Brain pericyte (primary cell): Measurements from ENCODE around the gene PRPF39.
"Not testable (repeated sequence)": the region's sequence is repeated elsewhere in the genome, so short reads cannot be mapped to it uniquely, and the experiment has no call there.

Source experiments
- DNase-seq: peaks from one replicate; pipeline ENCODE4 v3.0.0-alpha.2; 2012; ENCODE audit warnings: low read depth, low spot score

PRPF39 gene, protein sequence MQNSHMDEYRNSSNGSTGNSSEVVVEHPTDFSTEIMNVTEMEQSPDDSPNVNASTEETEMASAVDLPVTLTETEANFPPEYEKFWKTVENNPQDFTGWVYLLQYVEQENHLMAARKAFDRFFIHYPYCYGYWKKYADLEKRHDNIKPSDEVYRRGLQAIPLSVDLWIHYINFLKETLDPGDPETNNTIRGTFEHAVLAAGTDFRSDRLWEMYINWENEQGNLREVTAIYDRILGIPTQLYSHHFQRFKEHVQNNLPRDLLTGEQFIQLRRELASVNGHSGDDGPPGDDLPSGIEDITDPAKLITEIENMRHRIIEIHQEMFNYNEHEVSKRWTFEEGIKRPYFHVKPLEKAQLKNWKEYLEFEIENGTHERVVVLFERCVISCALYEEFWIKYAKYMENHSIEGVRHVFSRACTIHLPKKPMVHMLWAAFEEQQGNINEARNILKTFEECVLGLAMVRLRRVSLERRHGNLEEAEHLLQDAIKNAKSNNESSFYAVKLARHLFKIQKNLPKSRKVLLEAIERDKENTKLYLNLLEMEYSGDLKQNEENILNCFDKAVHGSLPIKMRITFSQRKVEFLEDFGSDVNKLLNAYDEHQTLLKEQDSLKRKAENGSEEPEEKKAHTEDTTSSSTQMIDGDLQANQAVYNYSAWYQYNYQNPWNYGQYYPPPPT

DNA sequence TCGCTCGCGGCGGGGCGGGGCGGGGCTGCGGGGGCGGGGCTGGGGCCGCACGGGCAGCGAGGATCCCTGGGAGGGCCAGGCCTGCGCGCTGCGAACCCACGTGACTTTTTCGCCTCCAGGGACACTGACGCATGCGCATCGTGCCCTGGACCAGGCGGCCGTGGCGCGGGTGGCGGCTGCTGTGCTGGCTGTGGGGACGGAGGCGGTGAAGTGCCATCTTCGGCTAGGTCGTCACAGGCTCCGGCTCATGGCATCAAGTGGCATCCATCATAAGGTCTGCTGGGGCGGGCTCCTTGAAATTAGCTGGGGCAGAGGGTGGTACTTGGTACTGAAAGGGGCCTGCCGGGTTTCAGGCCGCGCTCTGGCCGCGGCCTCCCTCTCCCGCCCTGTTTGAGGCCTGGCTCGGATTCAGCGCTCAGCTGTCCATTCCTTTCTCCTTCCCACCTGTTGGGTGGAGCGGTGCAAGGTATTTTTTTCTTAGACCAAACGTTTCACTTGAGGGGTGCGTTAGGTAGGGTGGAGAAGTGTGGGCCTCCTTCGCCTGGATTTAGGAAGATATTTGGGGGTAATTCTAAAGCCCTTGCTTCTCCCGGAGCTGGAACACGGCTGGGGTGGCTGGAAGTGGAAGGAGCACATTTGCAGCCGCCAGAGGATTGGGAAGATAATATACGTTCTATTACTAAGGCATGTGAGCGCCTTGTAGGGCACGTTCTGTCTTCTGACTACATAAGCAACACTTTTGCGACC is at the start of gene PRPF39:
Gene PRPF39, plus strand, starts transcription at position 141 of the 747 bp plus-strand sequence. CDS start 11,124 bp downstream, outside the sequence.
- DNase-seq: peak; percentile 69

DNA sequence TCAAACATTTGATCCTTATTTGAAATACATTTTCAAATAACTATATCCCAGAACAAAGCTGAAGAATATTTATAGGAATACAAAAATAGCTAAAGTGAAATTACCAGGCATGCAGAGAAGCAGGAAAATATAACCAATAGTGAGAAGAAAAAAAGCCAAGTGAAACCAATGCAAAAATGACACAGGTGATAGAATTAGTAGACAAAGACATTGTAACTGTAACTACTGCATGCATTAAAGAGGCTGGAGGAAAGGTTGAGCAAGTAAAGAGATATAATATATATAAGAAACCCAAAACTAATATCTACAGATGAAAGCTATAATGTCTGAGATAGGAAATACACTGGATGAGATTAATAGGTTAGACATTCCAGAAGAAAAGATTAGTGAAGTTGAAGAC is 49.2 kb upstream of the PRPF39 start:
- DNase-seq: no peak

DNA sequence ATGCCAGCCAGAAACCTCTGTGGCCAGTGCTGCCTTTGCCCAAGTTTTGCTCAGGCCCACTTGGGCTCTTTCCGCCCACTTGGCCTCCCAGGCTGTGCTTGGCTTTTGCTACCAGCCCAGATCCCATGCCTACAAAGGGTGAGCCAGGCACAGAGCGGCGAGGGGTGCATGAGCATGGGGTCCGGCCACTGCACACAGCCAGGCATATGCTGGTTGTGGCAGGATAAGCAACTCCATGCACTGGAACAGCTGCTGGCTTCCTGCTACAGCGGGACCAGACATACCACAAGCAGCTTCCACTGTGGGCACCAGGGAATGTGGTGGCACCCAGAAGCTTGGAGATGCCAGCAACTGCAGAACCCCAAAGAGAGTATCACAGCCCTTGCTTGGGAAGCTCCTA is 45.7 kb upstream of the PRPF39 start:
- no peak for DNase-seq

DNA sequence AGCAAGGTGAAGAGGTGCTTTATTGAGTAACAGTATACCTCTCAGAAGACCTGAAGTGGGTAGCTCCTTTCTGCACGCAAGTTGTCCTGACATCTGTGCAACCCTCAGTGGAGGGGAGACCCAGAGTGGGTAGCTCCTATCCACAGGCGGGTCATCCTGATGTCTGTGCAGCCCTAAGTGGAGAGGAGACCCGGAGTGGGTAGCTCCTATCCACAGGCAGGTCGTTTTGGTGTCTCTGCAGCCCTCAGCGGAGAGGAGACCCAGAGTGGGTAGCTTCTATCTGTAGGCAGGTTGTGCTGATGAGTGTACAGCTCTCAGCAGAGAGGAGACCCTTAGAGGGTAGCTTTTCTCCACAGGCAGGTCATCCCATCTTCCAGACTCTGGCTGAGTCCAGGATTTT is 45.1 kb upstream of the PRPF39 start:
- no peak for DNase-seq

DNA sequence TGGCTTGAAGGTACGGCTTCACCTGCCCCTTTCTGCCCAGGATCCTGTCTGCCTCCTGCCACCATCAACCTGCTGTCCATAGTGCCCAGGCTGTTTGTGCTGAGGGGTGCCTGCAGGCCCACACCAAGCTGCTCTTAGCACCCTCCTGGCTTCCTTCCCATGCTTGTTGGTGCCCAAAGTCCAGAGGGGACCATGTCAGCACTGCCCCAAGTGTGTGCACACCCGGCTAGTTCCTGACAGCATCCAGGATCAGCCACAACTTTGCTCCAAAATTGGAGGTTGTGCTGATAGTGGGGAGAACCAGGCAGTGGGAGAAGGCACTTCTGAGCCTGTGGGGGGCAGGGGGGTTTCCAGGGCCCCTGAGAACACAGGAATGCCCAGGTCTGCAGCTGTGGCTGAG is 44.5 kb upstream of the PRPF39 start:
- no peak for DNase-seq

DNA sequence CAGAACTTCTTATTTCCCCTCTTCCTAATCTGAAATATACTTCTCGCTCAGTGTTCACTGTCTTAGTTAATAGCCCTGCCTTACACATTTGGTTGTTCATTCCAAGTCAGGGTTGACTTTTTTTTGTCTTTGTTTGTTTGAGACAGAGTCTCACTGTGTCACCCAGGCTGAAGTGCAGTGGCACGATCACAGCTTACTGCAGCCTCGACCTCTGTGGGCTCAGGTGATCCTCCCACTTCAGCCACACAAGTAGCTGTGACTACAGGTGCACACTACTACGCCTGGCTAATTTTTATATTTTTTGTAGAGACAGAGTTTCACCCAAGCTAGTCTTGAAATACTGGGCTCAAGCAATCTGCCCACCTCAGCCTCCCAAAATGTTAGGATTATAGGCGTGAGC is 42.3 kb upstream of the PRPF39 start:
- DNase-seq: no peak

DNA sequence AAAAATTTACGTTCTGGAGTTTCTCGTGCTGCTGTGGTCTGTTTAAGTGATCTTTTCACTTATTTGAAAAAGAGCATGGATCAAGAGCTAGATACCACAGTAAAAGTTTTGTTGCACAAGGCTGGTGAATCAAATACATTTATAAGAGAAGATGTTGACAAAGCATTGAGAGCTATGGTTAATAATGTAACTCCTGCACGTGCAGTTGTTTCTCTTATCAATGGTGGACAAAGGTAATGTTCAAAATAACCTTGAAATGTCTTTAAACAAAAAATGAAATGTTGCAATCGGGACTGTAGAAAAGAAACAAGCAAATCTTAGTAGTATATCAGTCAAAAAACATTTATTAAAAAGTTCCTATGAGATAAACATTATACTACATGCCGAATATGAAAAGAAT is 39.3 kb upstream of the PRPF39 start:
- no peak for DNase-seq

DNA sequence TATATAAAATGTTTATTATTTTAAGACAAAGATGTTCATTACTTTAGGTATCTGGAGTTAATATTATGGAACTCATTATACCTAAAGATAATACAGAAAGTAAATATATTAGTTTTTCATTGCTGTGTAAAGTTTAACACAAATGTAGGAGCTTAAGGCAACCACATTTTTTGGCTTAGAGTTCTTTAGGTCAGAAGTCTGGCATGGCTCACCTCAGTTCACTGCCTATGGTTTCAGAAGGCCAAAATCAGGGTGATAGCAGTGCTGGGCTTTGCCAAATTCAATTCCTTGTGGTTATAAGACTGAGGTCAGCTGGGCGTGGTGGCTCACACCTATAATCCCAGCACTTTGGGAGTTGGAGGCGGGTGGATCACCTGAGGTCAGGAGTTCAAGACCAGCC is 35.5 kb upstream of the PRPF39 start:
- no peak for DNase-seq

DNA sequence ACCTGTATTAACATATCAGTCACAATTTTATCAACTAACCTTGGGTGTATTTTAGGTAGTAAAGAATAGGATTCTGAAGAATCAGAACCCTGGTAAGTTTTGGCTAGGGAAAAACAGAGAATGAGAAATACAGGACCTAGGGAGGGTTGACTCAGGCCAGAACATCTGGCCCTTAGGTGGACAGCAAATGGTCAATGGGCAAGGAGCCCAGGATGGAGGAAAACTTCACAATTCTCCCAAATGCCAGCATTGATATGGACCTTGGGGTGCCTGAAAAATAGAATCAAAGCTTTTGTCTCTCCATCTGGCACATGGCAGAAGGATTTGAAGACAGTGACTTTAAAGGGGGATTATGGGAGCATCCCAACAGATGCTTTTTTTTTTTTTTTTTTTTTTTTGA is 32.7 kb upstream of the PRPF39 start:
- DNase-seq: no peak

DNA sequence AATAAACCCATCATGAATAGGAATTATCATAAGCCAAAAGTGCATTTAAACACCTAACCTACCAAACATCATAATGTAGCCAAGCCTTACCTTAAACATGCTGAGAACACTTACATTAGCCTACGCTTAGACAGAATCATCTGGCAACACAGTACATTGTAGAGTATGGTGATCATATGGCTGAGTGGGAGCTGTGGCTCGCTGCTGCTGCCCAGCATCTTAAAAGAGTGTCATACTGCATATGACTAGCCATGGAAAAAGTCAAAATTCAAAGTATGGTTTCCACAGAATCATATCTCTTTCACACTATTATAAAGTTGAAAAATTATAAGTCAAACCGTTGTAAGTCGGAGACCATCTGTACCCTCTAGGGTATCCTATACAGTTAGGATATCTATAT is 32.0 kb upstream of the PRPF39 start:
- no peak for DNase-seq

DNA sequence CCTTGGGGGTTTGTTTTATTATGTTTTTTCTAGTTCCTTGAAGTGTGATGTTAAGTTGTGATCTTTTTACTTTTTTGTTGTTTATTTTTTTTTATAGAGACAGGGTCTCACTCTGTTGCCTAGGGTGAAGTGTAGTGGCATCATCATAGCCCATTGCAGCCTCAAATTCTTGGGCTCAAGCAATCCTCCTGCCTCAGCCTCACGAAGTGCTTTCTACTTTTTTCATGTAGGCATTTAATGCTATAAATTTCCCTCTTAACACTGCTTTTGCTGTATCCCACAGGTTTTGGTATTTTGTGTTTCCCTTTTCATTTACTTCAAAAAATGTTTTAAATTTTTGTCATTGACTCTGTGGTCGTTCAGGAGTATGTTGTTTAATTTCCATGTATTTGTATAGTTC is 26.6 kb upstream of the PRPF39 start:
- DNase-seq: no peak

DNA sequence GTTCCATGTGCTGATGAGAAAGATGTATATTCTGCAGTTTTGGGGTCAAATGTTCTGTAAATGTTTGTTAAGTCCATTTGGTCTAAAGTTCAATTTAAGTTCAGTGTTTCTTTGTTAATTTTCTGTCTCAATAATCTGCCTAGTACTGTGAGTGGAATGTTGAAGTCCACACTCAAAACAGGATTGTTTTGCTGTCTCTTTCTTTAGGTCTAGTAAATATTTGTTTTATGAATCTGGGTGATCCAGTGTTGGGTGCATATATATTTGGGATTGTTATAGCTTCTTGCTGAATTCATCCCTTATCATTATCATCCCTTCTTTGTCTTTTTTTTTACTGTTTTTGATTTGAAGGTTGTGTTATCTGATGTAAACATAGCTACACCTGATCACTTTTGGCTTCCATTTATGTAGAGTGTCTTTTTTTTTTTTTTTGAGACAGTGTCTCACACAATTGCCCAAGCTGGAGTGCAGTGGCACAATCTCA is 26.0 kb upstream of the PRPF39 start:
- DNase-seq: no peak

DNA sequence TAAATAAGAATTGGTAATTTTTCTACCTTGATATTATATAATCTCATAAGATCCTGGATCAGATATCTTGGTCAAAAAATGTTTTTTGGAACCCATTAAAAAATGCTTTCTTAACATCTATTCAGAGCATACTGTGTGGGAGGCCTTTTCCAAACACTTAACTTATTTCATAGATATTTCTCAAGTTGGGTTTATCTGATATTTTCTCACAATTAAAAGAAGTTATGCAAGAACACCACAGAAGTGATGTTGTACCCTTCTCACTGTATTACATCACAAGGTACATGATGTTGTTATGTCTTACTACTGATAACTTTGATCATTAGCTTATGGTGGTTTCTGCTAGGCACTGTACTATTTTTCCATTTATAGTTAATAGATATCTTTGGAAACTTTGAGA is 23.4 kb upstream of the PRPF39 start:
- DNase-seq: no peak

DNA sequence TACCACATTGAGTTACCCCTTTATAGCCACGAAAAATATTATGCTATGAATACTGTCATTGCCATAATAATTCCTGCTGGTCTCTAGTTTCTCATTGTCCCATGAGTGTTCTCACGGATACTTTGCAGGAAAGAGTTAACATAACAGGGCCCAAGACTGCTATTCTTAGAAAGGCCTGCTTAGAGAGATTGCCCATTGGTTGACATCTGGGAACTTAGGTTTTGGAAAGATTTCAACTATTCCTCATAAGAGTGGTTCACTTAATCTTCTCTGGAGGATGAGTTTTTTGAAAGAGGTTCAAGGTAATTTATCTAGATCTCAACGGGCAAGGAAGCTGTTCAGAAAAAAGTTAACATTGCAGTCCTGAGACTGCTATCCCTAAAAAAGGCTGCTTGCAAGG is 18.4 kb upstream of the PRPF39 start:
- DNase-seq: no peak

DNA sequence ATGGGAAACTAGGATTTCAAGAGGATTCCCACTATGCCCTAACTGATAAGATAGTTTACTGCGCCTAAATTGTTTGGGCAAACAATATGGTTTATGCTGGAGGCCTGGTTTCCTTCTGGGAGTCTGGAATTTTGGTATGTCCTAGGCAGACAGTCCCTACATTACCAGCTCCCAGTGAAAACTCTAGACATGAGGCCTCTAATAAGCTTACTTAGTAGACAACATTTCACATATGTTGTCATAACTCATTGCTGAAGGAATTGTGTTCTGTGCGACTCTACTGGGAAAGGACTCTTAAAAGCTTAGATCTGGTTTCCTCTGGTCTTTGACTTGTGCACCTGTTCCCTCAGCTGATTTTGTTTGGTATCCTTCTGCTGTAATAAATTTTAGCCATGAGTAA is 18.0 kb upstream of the PRPF39 start:
- no peak for DNase-seq

DNA sequence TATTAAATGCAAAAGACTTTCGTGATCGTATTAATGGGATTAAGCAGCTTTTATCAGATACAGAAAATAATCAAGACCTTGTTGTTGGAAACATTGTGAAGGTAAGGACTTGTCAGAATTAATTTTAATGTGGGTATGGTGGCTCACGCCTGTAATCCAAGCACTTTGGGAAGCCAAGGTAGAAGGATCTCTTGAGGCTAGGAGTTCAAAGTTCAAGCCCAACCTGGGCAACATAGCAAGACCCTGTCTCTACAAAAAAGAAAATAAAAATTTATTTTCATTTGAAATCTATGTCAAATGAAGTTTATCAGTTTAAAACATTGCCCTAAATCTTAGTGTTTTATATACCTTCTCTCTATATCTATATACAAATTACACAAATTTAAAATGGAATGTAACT is 17.2 kb upstream of the PRPF39 start:
- DNase-seq: no peak

DNA sequence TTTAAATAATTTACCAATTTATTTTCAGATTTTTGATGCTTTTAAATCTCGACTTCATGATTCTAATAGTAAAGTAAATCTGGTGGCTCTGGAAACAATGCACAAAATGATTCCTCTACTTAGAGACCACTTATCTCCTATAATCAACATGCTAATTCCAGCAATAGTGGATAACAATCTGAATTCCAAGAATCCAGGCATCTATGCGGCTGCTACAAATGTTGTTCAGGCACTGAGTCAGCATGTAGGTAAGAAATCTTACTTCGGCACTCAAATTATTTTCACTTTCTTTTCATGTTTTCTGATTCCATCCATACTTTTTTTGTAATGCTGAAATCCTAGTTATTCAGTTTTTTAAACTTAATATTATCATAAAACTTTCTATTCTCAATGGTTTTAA is 15.5 kb upstream of the PRPF39 start:
- DNase-seq: no peak

DNA sequence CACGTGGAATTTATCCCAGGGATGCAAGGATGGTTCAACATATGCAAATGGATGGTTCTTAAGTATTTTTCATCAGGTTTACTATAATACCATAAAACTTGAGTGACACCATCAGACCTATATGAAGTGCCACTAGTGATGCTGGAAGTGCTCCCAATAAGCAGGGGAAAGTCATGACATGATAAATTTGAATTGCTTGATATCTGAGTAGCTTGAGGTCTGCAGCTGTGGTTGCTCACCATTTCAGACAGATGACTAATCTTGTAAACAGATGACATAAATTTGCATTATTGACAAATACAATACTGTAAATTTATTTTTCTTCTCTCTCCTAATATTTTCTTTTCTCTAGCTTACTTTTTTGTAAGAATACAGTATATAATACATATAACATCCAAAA is 13.7 kb upstream of the PRPF39 start:
- no peak for DNase-seq

DNA sequence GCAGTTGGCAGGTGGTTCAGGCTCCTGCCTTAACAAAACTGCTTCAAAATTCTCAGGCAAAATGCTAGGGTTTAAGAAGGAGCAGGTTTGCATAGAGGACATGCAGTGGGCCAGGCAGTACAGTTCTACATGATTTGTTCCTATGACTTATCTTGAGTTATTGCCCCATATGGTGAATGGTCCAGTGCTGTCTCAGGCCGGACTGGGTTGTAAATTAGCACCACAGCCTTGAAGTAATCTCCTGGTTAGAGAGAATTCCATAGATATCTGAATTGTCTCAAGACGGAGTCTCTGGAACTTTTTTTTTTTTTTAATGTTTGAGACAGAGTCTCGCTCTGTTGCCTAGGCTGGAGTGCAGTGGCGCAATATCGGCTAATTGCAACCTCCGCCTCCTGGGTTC is 11.8 kb upstream of the PRPF39 start:
- DNase-seq: no peak

DNA sequence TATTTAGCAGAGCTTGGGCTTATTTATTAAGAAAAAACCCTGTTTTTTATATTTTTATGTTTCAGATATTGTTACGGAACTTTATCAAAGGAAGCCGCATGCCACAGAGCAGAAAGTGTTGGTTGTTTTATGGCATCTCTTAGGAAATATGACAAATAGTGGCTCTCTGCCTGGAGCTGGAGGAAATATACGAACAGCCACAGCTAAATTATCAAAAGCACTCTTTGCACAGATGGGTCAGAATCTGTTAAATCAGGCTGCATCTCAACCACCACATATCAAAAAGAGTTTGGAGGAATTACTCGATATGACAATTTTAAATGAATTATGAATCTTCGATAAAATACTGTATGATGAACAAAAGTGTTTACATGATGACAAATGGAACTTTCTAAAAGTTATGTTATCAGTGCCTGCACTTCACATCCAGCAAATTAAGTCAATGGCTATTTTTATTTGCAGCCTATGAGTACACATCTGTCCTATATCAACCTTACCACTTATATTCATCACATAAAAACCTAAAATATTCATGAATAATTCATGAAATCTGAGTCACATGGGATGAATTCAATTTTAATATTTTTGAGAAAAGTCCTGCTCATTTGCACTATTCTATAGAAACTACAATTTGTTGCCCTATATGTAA is 10.6 kb upstream of the PRPF39 start:
- no peak for DNase-seq

DNA sequence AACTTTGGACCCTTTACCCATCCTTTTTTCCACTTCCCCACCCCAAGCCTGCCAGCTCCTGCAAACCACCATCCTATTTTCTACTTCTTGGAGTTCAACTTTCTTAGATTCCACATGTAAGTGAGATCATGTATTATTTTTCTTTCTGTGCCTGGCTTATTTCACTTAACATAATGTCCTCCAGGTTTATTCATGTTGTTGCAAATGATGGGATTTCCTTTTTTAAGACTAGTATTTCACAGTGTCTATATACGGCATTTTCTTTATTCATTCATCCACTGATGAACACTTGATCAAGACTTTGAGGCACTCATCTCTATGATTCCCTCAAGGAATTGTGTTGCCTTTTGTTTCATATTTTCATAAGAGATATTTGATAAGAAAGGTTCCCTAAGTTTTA is 5.6 kb upstream of the PRPF39 start:
- DNase-seq: no peak

DNA sequence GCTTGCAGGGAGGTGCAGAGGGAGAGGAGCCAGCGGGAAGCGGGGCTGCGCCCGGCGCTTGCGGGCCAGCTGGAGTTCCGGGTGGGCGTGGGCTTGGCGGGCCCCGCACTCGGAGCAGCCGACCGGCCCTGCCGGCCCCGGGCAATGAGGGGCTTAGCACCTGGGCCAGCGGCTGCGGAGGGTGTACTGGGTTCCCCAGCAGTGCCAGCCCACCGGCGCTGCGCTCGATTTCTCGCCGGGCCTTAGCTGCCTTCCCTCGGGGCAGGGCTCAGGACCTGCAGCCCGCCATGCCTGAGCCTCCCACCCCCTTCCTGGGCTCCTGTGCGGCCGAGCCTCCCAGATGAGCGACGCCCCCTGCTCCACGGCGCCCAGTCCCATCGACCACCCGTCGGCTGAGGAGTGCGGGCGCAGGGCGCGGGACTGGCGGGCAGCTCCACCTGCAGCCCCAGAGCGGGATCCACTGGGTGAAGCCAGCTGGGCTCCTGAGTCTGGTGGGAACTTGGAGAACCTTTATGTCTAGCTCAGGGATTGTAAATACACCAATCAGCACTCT is 3.4 kb upstream of the PRPF39 start:
- DNase-seq: not testable (repeated sequence)
